Neutrophil (primary cell): ENCODE data around the gene HOXD12.

Experiments used
- H3K27ac ChIP-seq: fragments of 200-600 bp; sonication (generic); 2 replicates; pipeline ENCODE4 v1.5.1; 2016; ENCODE audit warnings: mild to moderate bottlenecking, moderate library complexity
- H3K27me3 ChIP-seq: fragments of 200-600 bp; sonication (generic); 2 replicates; pipeline ENCODE4 v1.6.0; 2016; ENCODE audit warnings: mild to moderate bottlenecking
- H3K36me3 ChIP-seq: fragments of 200-600 bp; sonication (generic); 2 replicates; pipeline ENCODE4 v1.5.1; 2017
- H3K4me1 ChIP-seq, 2 experiments: fragments of 200-600 bp in 1 of 2; sonication (generic) in 1 of 2; 1 replicate in 1 of 2; 2 replicates in 1 of 2; pipeline versions ENCODE4 v1.5.1 to v1.6.1; 2013 to 2016; ENCODE audit warnings: low read depth in 1 of 2, low read length in 1 of 2, mild to moderate bottlenecking in 1 of 2, moderate library complexity in 1 of 2; ENCODE audit not compliant: control insufficient read depth in 1 of 2, insufficient read depth in 1 of 2
- H3K4me3 ChIP-seq, 2 experiments: fragments of 200-600 bp in 1 of 2; sonication (generic) in 1 of 2; 1 replicate in 1 of 2; 2 replicates in 1 of 2; pipeline ENCODE4 v1.5.1; 2013 to 2016; ENCODE audit warnings: low read depth in 1 of 2, low read length in 1 of 2, mild to moderate bottlenecking in 1 of 2, moderate library complexity in 1 of 2
- H3K9me3 ChIP-seq: fragments of 200-600 bp; sonication (generic); 2 replicates; pipeline ENCODE4 v1.5.1; 2016
- CTCF ChIP-seq: fragments of 200-600 bp; sonication (generic); IDR thresholded peaks from 2 replicates; pipeline ENCODE4 v1.5.1; 2016; ENCODE audit warnings: antibody characterized with exemption

HOXD12 gene

GRCh38 chr2:176074919-176075425 is 24.6 kb upstream of the HOXD12 start:
- no peak for TF ChIP-seq CTCF
- peaks cover 100% of the 10 kb centered on the region for H3K27me3 ChIP-seq
- H3K36me3 ChIP-seq, result no peaks in the 10 kb centered on the region
- H3K4me3 ChIP-seq, result no peak overlapping the region
- peaks cover 15 to 22% of the 10 kb centered on the region in 2 experiments for H3K4me1 ChIP-seq
- no peaks in the 10 kb centered on the region for H3K9me3 ChIP-seq
- no peak overlapping the region for H3K27ac ChIP-seq

- Histone ChIP-seq H3K27me3 (peaks cover 100% of the 10 kb centered on the region), H3K4me3 (no peak overlapping the region), H3K27ac (no peak overlapping the region), H3K9me3 (peaks cover 1% of the 10 kb centered on the region), H3K36me3 (no peaks in the 10 kb centered on the region), H3K4me1 (peaks cover 17 to 24% of the 10 kb centered on the region in 2 experiments)
- no peak for TF ChIP-seq CTCF
Observed at GRCh38 chr2:176075481-176075880, 24.1 kb upstream of the HOXD12 start.

GRCh38 chr2:176076063-176076462 is 23.5 kb upstream of the HOXD12 start:
- TF ChIP-seq CTCF, result no peak
- H3K4me1 ChIP-seq, result peaks cover 23 to 30% of the 10 kb centered on the region in 2 experiments
- no peak overlapping the region for H3K4me3 ChIP-seq
- no peak overlapping the region for H3K27ac ChIP-seq
- H3K36me3 ChIP-seq, result no peaks in the 10 kb centered on the region
- peaks cover 100% of the 10 kb centered on the region for H3K27me3 ChIP-seq
- H3K9me3 ChIP-seq, result peaks cover 7% of the 10 kb centered on the region

- Histone ChIP-seq H3K9me3 (peaks cover 9% of the 10 kb centered on the region), H3K27me3 (peaks cover 100% of the 10 kb centered on the region), H3K4me3 (no peak overlapping the region), H3K36me3 (no peaks in the 10 kb centered on the region), H3K27ac (no peak overlapping the region), H3K4me1 (peaks cover 30 to 31% of the 10 kb centered on the region in 2 experiments)
- TF ChIP-seq CTCF, result no peak
Observed at GRCh38 chr2:176076796-176077195, 22.8 kb upstream of the HOXD12 start.

- Histone ChIP-seq H3K27me3 (peaks cover 100% of the 10 kb centered on the region), H3K36me3 (no peaks in the 10 kb centered on the region), H3K27ac (no peak overlapping the region), H3K4me3 (peak overlapping the region; percentile 50 to 58), H3K9me3 (peaks cover 9% of the 10 kb centered on the region), H3K4me1 (peaks cover 48 to 49% of the 10 kb centered on the region in 2 experiments)
- no peak for TF ChIP-seq CTCF
Observed at GRCh38 chr2:176078541-176079284, 20.9 kb upstream of the HOXD12 start.
